MM.1S (cell line): ENCODE data around the gene SEC24B.

Experiments used
- CTCF ChIP-seq: fragments of 300-600 bp; sonication (generic); IDR thresholded peaks from 2 replicates; pipeline ENCODE4 v1.5.1; 2016; ENCODE audit warnings: antibody characterized with exemption, low read length, mixed read lengths
- EZH2 ChIP-seq: fragments of 300-600 bp; sonication (generic); optimal IDR thresholded peaks from 2 replicates; pipeline ENCODE3; 2017; ENCODE audit warnings: low read depth, mild to moderate bottlenecking, antibody characterized with exemption, low read length, mixed read lengths
- EZH2phosphoT487 ChIP-seq: fragments of 300-600 bp; sonication (generic); IDR thresholded peaks from 2 replicates; pipeline ENCODE4 v1.6.1; 2018; ENCODE audit warnings: antibody characterized with exemption, low read length

DNA sequence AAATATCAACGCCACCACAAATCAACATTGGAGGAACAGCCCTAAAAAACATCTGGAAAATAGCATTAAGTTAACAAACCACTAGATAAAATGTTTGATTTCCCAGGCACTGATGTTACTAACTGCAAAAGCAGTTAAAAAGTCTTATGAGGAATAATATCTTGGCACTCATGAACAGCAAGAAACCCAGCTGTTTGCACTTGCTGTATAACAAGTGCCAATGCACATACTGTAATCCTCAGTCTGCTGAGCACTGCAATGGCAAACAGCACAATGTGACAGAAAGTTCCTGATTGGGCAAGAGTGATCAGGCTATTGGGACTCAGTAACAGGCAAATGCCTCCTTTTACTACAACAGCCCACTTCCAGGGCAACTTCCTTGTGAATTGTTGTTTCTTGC lies 20.8 kb upstream of the SEC24B start:
- TF ChIP-seq CTCF (no peak), EZH2 (no peak), EZH2phosphoT487 (no peak)
